Measurements from ENCODE around the gene DCXR. TPM values are rescaled to one million over a fixed set of nuclear protein-coding genes. Genes with fewer than 3 reads are reported as not detected.

Gene DCXR
- total RNA-seq, 1 donor from 2014 or later: 80.0 TPM

DNA sequence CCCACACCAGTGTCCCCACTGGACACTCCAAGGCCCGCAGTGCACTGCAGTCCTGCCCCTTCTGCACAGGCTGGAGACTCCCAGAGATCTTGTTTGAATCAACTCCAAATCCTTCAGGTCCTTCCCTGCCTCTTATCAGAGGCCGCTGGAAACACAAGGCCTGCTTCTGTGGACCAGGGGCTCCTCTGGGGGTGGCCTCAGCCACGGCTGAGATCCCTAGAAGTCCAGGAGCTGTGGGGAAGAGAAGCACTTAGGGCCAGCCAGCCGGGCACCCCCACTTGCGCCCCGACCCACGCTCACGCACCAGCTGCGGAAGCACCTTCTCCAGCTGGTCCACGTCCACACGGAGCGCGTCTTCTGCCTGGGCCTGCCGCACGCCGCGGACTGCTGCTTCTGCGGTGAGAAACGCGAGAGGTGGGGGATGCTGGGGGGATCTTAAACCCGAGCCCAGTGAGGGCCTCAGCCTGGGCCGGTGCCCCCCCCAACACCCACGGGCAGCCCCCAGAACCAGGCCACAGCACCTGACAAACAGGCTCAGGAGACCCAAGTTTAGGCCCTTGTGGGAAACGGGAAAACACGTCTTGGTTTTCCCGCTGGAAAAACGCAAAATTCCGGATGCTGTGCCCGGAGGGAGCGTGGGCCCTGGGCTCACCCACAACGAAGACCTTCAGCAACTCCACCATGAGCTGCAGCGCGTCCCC, 18.4 kb downstream of the DCXR start:
- DNase-seq (ENCODE audit: low spot score): no peak
- ATAC-seq: no peak
- intact Hi-C loops (cut with DNase I): no loop called here

DNA sequence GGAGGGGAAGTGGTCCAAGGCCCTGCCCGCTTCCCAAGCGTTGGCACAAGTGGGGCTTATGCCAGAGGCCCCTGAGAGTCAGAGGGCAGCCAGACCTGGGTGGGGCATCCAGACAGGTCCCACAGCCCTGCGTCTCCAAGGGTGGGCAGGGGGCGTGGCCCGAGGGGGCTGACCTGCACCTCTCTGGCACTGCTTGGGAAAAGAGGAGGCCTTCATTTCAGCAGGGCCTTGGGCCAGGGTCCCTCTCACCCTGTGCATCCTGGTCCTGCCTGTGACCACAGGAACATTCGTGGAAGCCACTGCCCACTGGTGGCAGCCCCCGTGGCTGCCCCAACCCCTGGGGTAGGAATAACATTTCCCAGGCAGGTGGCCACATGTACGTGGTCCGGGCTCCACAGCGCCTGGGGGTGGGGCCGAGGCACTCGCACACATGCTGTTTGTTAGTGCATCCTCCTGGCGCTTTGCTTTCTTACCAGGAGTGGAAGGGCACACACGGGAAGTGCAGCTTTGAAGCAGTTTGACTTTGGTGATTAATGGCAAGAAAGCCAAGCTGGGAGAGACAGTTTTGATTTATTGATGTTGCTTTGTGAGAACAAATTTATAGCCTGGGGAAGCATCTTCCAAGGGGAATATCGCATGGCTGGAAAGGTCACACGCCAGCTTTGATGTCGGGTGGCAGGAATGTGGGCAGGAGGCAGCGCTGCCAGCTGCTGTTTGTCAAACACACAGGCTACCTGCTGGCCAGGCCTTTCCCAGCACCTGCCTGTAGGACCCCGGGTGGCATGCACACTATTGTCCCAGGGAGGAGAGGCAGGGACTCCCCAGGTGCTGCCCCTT, 19.1 kb downstream of the DCXR start:
- DNase-seq (ENCODE audit: low spot score) (no peak), ATAC-seq (no peak)
- intact Hi-C loops (cut with DNase I): no loop called here

DNA sequence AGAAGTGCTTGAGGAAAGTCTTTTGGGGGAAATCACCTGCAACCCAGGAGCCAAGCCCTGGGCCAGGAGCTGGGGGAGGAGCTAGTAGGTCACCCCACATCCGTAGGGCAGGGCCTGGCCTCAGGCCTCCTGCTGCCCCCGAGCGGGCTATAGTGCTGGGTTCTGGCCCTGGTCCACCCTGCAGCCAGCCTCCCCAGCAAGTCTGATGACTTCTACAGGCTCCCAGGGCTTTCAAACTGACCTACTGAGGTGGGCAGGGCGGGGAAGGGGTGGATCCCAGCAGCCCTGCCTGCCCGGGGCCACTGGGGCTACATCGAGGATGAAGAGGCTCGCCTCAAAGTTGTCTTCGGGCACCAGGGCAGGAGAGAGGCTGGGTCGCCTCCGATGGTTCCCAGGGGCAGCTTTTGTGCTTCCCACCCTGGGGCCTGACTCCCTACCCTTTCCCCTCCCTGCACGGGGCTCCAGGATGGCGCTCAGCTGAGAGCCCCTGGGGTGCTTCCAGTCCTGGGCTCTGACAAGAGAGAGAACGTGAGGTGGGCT, 19.8 kb downstream of the DCXR start:
- DNase-seq (ENCODE audit: low spot score): no peak
- ATAC-seq: no peak
- intact Hi-C loops (cut with DNase I): no loop called here

DNA sequence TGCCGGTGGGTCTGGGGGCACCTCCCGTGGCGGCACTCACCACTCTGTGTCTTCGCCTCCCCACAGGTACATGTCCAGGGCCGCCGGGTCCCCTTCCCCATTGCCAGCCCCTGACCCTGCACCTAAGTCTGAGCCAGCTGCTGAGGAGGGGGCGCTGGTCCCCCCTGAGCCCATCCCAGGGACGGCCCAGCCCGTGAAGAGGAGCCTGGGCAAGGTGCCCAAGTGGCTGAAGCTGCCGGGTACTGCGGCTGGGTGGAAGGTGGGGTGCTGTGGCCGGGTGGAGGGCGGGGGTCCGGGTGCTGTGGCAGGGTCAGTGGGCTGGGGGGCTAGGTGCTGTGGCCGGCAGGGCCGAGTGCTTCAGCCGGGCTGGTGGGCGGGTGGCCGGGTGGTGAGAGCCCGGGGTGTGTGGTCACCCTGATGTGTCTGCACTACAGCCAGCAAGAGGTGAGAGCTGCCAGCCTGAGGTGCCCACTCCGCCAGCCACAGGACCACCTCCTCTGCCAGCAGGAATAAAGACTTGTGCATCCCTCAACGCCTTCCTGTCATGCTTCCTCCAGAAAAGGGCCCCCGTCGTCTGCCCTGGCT, 20.5 kb downstream of the DCXR start:
- intact Hi-C loops (cut with DNase I): no loop called here
- ATAC-seq (no peak), DNase-seq (ENCODE audit: low spot score) (no peak)

DNA sequence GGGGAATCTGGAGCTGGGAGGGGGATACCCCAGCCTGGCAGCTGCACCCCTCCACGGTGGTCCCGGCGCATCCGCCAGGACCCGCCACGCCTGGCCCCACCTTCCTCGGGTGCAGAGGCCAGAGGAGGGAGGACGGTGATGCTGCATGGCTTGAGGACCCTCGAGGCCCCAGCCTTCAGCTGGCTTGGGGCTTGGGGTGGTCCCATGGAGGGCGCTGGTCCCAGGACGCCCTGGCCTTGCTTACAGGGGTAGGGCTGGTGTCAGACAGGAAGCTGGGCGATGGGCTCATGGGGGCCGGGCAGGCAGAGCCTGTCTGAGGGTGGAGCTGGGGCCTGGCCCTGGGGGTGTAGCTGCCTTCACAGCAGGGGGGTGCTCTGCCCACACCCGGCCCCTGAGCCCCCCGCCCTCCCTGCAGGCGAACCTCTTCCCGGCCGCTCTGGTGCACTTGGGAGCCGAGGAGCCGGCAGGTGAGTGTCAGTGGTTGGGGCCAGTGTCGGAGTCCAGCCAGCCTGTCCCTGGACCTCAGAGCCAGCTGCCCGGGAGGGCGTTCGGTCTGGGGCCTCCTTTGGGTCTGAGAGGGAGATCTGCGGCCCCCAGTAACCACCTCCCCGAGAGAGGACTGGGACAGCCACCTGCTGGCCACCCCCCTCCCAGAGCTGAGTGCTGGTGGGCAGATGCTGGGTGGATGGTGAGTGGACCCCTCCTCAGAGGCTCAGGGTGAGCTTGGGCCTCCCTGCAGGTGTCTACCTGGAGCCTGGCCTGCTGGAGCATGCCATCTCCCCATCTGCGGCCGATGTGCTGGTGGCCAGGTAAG, 21.2 kb downstream of the DCXR start:
- no peak for DNase-seq (ENCODE audit: low spot score)
- no peak for ATAC-seq
- intact Hi-C loops (cut with DNase I): no loop called here

DNA sequence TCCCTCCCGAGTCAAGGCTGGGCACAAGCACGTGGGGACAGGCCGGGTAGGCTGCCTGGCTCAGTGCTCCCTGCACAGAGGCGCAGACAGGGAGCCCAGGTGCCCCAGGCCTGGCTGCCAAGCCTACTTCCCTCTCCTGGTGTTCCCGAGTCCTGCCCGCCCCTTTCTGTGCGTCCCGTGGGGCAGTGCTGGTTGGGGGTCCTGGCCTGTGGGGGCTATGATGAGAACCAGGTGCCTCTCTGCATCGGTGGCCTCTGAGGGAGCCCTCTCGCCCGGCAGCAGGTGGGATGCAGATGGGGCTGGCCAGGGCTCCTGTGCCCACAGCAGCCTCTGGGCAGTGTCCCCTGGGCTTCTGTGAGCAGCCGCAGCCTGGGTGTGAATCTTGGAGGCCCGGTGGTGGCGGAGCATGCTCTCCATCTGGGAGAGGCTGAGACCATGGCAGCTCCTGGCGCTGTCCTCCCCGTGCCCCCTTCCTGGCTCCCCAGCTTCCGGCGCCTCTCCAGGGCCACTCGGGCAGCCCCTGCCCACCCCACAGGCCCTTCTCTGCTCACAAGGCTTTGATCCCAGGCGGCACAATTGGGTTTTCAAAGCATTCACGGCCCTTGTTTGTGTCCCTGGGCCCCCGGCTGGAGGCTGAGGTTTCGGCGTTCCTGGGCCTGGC, 22.1 kb downstream of the DCXR start:
- DNase-seq (ENCODE audit: low spot score): no peak
- intact Hi-C loops (cut with DNase I): no loop called here
- no peak for ATAC-seq

DNA sequence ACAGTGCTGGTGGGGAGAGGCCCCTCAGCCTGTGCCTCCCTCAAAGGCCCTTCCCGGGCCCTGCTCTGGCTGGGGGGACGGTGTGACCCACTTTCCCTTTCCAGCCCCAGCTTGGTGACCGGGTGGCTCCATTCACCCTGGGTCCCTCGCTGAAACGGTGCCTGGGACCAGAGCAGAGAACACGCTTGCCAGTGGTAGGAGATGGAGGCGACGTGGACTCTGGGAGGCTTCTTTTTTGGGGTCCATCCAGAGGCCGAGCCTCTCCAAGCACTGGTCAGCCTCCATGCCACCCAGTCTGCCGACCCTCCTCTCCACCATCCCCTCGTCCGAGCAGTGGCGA, 22.6 kb downstream of the DCXR start:
- intact Hi-C loops (cut with DNase I): no loop called here
- DNase-seq (ENCODE audit: low spot score) (no peak), ATAC-seq (no peak)

DNA sequence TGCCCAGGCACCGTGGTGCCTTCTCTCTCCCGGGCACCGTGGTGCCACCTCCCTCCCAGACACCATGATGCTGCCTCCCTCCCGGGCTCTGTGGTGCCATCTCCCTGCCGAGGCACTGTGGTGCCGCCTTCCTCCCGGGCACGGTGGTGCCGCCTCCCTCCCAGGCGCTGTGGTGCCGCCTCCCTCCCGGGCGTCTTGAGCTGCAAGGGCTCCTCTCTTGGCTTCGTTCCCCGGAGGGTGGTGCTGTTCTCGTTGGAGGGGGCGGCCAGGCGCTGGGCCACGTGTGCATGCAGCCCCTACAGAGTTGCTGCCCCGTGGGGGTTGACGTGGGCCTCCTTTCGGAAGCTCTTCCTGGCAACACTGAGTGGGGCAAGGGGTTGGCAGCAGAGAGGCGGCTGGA, 23.1 kb downstream of the DCXR start:
- no peak for DNase-seq (ENCODE audit: low spot score)
- intact Hi-C loops (cut with DNase I): no loop called here
- ATAC-seq: no peak

DNA sequence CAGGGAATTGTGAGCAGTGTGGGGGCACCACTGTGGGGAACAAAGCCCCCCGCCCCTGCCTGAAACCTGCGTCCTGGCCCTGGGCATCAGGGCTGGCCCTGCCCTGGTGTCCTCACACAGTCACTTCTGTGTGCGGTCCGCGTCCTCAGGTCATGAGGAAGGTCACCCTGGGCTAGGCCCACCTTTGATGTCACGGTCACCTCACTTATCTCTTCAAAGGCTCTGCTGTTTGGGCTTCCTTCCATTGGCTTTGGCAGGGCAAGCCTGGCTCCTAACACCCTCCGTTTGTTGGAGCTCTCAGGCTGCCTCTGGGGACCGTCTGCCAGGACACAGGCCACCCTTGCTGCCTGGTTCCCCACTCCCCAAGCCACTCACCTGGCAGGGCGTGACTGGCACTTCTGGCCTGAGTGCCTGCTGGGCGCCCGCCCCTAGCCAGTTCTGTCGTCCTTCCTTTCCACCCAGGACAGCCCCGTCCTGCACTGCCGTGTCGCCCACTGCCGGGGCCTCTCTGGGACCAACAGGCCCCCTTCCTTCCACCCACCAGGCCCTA, 23.6 kb downstream of the DCXR start:
- DNase-seq (ENCODE audit: low spot score) (no peak), ATAC-seq (no peak)
- intact Hi-C loops (cut with DNase I): no loop called here

DNA sequence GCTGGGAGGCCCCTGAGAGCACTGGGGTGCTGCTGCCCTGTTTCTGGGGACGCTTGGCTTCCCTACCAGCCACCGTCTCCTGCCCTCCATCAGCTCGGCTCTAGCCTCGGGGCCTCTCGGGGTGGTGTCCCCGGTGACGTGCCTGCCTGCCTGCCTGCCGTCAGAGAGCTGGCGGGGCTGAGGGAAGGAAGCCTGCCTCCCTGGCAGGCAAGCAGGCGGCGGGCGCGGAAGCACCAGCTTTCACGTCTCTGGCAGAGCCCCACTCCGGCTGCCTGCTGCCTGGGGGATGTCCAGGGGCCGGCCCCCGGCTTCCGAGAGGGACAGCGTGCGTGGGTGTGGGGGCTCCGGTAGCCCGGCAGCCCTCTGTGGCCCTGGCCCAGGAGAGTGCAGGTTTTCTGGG, 24.2 kb downstream of the DCXR start:
- DNase-seq (ENCODE audit: low spot score) (no peak), ATAC-seq (no peak)
- intact Hi-C loops (cut with DNase I): no loop called here

DNA sequence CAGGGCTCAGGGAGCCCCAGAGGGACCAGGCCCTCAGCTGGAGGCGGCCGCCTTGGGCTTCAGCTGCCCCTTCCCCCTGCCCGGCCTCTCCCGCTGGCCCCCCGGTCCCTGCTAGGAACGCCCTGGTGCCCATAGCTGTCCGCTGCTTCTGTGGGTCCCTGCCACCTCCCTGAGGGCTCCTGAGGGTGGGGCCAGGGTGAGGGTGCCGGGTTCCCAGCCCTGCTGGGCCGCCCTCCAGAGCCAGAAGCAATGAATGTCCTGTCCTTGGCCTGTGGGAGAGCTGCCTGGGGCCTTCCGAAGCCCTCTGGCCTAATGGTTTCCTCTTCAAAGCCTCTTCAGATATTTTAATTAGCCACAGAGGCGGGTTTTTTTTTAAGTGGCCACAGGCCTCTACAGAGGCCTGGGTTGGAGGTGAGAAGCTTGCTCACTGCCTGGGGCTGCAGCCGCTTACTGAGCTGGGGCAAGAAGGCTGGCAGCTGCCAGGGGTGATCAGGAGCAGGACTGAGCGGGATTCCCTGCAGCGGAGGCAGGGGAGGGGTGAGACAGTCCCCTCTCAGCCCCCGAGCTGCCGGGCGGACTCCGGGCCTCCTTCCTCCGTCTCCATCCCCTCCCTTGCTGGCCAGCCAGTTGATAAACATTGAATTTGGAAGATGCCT, 24.7 kb downstream of the DCXR start:
- no peak for ATAC-seq
- intact Hi-C loops (cut with DNase I): no loop called here
- no peak for DNase-seq (ENCODE audit: low spot score)

DNA sequence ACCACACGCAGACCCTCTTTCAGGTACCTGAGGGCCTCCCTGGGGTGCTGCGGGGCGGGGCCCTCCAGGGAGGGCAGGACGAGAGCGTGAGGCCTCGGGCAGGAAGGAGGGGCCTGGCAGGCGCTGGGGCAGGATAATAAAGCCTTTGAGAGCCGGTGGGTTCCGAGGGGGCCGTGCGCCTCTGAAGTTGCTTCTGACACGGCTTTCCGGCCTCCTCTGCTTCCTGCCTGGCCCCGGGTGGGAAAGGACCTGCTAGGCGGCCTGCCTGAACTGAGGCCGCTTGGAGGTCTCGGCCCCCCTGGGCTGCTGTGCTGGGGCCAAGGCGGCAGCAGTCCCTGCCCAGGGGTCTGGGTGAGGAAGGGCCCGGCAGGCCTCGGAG, 25.2 kb downstream of the DCXR start:
- ATAC-seq: no peak
- no peak for DNase-seq (ENCODE audit: low spot score)
- intact Hi-C loops (cut with DNase I): no loop called here

DNA sequence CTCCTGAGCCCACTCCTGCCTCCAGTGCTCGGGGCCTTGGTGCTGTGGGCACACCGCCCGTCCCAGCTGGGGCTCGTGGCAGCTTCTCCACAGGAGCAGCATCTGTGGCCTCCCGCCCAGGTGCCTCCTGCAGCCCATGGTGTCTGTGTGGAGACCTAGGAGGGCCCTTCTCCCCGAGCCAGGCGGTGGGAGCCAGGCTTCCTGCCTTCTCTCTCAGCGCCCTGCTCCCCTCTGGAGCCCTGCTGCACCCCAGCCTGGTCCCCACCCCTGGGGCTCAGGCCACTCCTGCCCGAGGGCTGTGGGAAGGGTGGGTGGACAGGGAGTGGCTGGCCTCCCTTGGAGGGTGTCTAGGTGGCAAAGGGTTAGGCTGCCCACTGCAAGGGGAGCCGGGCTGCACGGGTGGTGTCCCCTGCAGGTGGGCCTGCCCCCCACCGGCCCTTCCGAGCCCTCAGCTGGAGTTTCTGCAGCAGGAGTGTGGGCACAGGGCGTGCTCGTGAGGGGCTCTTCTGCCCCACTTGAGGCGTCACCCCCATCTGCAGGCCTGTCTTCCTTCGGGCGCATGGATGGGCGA, 25.8 kb downstream of the DCXR start:
- ATAC-seq (no peak), DNase-seq (ENCODE audit: low spot score) (no peak)
- intact Hi-C loops (cut with DNase I): no loop called here

DNA sequence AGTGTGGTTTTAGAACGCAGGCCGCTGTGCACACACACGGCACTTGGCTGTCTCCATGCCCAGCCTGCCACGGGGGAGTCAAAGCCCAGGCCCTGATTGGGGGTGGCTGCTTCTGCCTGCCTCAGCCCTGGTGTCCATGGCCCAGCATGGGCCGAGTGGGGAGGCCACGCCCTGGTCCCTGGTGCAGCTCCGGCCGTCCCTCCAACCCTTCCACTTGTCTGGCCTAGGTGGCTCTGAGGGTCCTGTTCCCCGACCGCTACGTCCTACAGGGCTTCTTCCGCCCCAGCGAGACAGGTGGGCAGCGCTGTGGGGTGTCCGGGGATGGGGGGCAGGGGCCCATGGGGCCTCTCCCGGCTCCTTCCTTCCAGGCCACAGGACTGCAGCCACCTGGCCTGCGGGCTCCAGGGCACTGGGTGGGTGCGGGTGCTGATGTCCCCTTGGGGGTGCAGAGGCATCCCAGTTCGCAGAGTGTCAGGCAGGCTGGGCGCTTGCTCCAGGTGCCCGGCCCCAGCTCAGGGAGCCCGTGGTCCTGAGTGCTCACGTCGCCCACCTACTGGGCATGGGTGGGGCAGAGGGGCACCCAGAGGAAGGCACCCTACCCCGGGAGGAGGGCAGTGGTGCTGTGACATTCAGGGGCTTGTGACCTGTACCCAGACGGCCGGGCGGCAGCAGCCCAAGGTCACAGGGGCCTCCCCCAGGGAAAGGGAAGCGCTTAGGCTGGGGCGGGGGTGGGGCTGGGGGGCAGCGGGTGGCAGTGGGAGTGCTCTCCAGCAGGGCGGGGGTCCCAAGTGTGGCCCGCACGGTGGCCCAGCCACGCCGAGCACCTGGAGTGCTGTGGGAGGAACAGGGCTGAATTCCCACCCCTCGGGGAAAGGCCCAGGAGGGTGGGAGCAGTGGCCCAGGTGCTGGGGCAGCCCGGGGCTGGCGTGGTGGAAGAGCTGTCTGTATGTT, 26.6 kb downstream of the DCXR start:
- DNase-seq (ENCODE audit: low spot score) (no peak), ATAC-seq (no peak)
- intact Hi-C loops (cut with DNase I): no loop called here

DNA sequence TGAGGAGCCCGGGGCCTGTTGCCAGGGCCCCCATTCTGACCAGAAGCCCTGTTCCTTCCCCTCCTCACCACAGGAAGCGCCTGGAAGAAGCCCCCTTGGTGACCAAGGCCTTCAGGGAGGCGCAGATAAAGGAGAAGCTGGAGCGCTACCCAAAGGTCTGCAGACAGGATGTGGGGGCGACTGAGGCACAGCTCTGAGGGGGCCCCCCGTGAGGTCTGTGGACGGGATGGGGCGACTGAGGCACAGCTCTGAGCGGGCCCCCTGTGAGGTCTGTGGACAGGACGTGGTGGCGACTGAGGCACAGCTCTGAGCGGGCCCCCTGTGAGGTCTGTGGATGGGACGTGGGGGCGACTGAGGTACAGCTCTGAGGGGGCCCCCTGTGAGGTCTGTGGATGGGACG, 28.1 kb downstream of the DCXR start:
- ATAC-seq (no peak), DNase-seq (ENCODE audit: low spot score) (no peak)
- intact Hi-C loops (cut with DNase I): loop anchor here (1.0 kb wide), 1 partner anchor 22 kb away; the partner anchor contains the start of gene RAC3

DNA sequence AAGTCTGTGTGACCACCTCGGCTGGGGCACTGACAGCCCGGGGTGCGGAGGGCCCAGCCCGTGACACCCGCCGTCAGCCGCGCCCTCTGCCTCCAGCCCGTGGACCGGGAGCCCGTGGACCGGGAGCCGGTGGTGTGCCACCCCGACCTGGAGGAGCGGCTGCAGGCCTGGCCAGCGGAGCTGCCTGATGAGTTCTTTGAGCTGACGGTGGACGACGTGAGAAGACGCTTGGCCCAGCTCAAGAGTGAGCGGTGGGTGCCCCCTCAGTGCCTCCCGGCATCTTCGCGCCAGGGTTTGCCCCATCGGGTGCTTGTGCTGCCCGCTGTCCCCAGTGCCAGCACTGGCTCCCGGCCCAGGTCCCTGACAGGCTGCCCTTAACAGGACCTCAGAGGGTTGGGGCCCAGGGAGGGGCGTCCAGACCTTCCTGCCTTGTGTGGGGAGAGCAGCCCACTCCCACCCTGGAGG, 28.5 kb downstream of the DCXR start:
- ATAC-seq (no peak), DNase-seq (ENCODE audit: low spot score) (no peak)
- intact Hi-C loops (cut with DNase I): loop anchor here (1.0 kb wide), 1 partner anchor 22 kb away; the partner anchor contains the start of gene RAC3

Data from sciatic nerve (tissue), 2 donors.